Suppressor macrophage treated with lipopolysaccharide for 1 hour (primary cell): ENCODE measurements around the gene ZFAND3.
"Not testable (repeated sequence)": the region's sequence is repeated elsewhere in the genome, so short reads cannot be mapped to it uniquely, and the experiment has no call there.

Experiments
- DNase-seq, 3 donors: peaks; one replicate each; pipeline ENCODE4 v3.0.0-alpha.2; 2020 to 2022

The ZFAND3 gene

GRCh38 chr6:37866590-37867507 lies 47.3 kb downstream of the ZFAND3 start:
- DNase-seq: peak; percentile 35 to 71 (median 70)

- peak in 2 of 3 donors; percentile 32 to 40 for DNase-seq
These were observed 48.4 kb downstream of the ZFAND3 start for GRCh38 chr6:37867756-37868446.

- peak in 1 of 3 donors; percentile 27 for DNase-seq
These were observed 48.9 kb downstream of the ZFAND3 start for GRCh38 chr6:37868447-37868825.

DNA sequence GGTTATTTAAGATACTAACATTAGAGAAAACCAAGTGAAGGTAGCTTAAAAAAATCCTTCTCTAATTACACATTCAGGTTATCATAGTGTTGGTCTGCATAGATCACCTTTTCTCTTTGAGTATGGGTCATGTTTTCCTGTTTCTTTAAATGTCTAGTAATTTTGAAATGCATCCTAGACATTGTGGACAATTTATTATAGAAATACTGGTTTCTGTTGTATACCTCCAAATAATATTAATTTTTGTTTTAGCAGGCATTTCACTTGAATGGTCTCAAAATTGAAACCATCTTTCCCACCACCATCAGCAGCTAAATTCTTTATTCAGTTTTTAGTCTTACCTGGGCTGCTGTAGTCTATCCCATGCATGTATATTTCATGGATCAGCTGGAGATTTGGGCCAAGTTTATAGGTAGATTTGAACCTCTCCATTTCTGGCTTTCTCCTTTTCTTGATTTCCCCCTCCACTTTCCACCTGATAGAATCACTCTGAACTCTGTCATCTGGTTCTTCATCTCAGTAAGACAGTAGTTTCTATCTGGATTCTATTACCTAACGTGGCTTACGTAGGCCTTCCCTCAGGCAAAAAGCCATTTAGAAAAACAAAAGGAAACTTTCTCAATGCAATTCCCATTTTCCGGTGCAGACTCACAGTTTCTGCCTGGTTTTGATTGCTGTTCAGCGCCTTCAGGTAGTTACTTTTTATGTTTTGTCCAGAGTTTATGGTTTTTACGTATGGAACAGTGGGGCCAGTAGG lies 52.3 kb downstream of the ZFAND3 start:
- DNase-seq: no peak

GRCh38 chr6:37872373-37872745 lies 52.8 kb downstream of the ZFAND3 start:
- DNase-seq: peak in 2 of 3 donors; percentile 20 to 59

DNA sequence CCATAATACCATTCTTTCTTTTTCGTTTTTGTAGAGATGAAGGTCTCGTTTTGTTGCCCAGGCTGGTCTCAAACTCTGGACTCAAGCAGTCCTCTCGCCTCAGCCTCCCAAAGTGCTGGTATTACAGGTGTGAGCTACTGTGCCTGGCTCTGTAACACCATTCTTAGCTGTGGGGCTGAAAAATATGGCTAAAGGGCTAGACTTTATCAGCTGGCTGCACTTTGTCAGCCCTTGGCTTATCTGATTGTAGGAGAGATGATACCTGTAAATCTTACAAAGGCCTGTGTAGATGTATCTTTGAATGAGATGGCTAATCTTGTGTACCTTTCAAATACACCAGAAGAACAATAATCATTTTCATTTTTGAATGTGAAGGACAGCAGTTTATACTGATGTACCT lies 55.2 kb downstream of the ZFAND3 start:
- no peak for DNase-seq

DNA sequence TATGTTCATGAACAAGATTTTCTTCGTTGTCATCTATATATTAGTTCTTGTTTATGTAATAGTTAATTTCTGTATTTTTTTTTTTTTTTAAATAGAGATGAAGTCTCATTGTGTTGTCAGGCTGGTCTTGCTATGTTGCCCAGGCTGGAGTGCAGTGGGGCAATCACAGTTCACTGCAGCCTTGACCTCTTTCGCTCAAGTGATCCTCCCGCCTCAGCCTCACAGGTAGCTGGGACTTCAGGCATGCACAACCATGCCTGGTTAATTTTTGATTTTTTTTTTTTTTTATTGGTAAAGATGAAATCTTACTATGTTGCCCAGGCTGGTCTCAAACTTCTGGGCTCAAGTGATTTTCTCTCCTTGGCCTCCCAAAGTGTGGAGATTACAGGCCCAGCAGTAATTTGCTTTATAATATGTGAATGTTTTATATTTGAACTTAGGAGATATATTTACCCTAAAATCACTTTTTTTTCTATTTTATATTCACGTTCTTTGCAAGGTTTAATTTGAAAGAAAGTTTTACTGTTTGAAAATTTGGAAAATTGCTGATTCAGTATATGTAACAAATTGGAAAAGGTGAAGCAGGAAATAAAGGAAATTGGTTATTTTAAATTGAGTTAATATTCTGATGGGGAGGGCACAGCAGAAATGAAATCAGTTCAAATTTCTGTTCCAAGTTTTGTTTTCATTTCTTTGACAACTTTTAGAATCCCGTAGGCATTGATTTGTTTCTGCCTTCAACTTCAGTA lies 56.2 kb downstream of the ZFAND3 start:
- DNase-seq: no peak

DNA sequence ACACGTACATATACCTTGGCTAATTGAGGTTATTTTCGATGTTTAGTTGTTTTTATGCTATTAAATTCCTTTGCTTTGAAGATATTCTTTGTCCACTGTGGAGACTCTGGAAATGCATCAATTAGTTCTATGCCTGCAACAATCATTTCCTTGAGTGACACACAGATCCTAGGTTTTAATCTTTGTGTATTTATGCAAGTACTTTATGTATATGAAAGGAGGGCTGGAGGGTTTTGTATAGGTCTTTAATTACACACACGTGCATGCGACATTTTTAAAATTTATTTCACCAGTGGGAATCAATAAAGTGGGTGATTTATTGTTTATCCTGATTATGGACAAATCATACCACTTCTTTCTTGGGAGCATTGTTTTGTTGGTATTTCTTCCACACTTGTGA lies 57.3 kb downstream of the ZFAND3 start:
- DNase-seq: no peak

DNA sequence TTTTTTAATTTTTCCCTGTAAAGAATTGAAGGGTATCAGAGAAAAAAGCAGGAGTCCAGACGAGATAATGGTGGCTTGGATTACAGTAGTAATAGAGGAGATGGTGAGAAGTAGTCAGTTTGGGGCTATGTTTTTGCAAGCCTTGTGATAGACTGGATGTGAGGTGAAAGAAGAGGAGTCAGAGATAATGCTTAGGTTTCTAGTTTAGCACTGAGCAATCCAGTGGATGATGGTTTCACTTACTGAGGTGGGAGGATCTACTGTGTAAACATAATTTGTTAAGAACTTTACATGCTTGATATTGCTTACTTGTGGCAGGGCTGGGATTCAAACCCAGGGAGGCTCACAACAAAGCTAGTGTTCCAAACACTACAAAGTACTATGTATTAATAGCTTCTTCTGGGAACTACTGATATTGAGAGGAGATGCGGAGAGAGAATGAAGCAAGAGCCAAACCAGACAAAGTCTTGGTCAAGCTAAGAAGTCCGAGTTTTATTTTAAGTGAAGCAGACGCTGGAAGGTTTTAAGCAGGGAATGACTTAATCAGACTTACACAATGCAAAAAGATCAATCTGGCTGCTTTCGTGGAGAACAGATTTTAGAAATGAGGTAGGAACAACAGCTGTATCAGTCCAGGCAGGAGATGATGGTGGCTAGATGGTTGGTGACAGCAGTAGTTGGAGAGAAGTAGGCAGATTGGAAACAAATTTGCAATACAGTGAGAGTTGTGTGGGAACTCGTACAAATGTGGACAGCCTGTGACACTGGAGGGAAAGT lies 58.0 kb downstream of the ZFAND3 start:
- no peak for DNase-seq

DNA sequence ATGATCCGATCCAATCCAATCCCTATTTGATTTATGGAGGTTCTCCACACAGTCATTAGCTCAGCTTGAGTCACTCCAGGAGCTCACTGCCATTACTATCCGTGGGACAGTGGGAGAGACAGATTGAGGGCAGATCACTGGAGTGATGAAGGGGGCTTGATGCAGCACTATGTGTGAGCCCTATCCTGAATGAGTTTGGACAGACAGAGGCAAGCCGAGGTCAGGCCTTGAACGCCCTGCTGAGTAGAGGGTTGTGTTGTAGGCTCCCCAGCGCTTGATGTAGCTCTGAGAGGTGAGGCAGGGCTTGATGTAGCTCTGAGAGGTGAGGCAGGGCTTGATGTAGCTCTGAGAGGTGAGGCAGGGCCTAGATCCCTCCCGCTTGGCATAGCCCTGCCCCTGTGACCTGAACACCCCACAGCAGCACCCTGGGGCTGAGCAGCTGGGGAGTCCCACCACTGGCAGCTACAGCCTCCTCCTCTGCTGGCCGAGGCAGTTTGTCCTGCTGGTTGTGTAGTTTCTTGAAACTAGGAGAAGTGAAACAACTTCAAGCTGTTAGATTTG lies 58.7 kb downstream of the ZFAND3 start:
- DNase-seq: peak in 1 of 3 donors; percentile 26

GRCh38 chr6:37880602-37881001 lies 61.1 kb downstream of the ZFAND3 start:
- DNase-seq: not testable (repeated sequence)

GRCh38 chr6:37882292-37882691 lies 62.8 kb downstream of the ZFAND3 start:
- no peak for DNase-seq

- no peak for DNase-seq
These were observed 63.3 kb downstream of the ZFAND3 start for GRCh38 chr6:37882724-37883413.

- DNase-seq: no peak
These were observed 65.0 kb downstream of the ZFAND3 start for GRCh38 chr6:37884548-37884947.

GRCh38 chr6:37889051-37889450 lies 69.5 kb downstream of the ZFAND3 start:
- peak; percentile 42 to 88 (median 78) for DNase-seq

GRCh38 chr6:37889486-37889885 lies 70.0 kb downstream of the ZFAND3 start:
- no peak for DNase-seq

GRCh38 chr6:37891072-37891471 lies 71.5 kb downstream of the ZFAND3 start:
- DNase-seq: no peak

- DNase-seq: no peak
These were observed 73.7 kb downstream of the ZFAND3 start for GRCh38 chr6:37893257-37893656.

DNA sequence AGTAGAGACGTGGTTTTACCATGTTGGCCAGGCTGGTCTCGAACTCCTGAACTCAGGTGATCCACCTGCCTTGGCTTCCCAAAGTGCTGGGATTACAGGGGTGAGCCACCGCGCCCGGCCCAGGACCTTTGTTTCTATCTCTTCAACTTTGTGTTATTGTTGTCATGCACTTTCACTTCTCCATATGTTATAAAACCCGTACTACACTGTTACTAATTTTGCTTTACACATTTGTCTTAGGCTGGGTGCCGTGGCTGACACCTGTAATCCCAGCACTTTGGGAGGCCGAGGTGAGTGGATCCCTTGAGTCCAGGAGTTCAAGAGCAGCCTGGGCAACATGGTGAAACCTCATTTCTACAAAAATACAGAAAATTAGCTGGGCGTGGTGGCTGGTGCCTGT lies 74.2 kb downstream of the ZFAND3 start:
- not testable (repeated sequence) for DNase-seq

GRCh38 chr6:37894585-37894984 lies 75.1 kb downstream of the ZFAND3 start:
- DNase-seq: no peak

- no peak for DNase-seq
These were observed 77.8 kb downstream of the ZFAND3 start for GRCh38 chr6:37897321-37897720.
